HG02885 (cell line): ENCODE results near the gene ALDH3A1.

ENCODE experiments used
- ATAC-seq: cut with Tn5 transposase; IDR thresholded peaks from one replicate; pipeline ENCODE4 v1.9.1; 2021; ENCODE audit warnings: mild to moderate bottlenecking; ENCODE audit not compliant: unreplicated experiment, poor library complexity

Gene ALDH3A1

DNA sequence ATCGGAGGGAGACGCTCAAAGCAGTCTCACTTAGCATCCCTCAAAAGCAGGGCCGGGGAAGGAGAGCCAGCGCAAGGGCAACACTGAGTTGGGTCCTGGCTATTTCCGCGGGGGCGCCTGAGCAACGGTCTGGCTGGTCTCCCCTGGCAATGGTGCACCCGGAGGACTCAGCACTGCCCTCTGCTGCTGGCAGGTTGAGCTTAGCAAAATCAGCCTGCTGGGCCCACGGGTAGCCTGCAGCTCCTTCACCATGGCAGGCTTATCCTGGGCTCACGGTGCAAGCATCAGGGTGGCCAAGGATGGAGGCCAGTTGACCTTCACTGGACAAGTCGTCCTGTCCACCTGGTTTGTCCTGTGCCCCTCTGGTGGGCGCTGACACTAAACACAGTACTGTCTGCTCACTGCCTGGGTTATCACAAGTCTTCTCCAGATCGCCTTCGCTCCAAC is 14.4 kb upstream of the ALDH3A1 start:
- ATAC-seq = no peak

DNA sequence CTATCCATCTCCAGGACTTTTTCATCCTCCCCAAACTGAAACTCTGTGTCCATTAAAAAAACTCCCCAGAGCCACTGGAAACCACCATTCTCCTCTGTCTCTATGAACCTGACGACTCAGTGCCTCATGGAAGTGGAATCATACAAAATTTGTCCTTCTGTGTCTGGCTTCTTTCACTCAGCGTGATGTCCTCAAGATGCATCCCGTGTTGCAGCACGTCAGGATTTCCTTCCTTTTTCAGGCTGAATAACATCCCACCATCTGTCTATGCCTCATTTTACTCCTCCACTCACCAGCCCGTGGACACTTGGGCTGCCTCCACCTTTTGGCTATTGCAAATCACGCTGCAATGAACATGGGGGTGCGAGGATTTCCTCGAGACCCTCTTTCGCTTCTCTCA is 12.6 kb upstream of the ALDH3A1 start:
- ATAC-seq = no peak

DNA sequence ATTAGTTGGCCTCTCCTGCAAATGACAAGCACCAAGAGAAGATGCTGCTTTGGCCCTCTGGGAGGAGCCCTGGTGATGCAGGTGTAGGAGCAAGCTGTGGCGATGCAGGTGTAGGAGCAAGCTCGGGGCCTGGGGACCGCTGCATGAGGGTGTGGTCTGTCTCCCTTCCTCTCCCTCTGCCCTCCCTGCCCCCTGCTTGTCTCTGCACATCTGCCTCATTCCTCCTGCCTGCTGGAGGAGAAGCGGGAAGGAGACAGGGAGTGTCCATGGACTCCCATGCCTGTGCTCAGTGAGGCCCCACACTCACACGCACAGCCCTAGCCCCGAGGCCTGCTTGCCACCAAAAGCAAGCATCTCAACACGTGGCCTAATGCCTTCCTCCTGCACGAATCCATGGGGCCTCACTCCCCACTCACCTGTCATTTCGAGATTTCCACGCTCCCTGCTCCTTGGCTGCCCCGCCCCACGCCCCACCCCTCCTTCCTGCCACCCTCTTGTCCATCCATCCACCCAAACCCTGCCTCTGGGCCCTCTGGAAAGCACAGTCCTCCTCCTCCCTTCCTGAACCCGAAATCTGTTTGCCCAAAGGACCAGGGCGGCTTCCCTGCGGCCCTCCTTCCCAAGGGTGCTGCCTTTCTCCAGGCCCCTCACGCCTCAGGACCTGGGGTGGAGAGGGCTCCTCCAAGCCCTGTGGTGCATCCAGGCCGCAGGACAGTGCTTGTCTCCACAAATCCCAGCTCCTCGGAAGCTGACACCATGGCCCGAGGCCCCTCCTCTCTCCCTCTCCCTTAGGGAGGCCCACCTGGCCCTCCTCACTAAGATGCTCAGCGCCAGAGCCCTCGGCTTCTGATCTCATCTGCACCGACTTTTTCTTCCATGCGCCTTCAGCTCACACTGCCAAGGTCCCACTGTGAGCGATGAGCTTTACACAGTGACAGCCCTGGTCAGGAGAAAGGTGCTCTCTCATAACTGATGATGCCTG is 11.8 kb upstream of the ALDH3A1 start:
- ATAC-seq = no peak

DNA sequence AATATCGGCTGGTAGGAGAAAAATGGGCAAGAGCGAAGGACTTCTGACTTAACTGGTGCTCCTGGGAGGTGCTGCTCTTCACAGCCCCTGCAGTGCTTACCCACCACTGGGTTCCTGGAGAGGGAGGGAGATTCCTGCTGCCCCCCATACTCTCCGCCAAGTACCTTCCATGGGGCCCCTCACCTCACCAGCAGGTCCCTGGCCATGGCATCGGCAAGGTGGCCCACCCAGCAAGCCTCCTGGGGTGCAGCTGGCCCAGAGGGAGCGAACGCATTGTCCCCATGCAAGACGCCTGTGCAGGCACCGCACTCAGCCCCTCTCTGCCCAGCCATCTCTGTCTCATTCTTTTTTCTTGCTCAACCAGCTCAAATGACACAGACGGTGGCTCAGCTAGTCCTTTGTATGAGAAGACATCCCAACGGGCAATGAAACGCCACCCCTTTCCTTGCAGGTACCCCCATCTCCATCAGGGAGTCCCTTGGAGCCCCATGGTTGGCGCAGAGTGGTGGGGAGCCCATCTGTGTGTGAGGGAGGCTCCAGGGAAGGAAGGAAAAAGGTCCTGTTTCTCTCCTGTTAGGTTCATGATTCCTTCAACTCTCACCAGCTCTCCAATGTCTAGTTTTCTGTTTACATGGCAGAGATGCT is 9.6 kb upstream of the ALDH3A1 start:
- ATAC-seq = no peak

DNA sequence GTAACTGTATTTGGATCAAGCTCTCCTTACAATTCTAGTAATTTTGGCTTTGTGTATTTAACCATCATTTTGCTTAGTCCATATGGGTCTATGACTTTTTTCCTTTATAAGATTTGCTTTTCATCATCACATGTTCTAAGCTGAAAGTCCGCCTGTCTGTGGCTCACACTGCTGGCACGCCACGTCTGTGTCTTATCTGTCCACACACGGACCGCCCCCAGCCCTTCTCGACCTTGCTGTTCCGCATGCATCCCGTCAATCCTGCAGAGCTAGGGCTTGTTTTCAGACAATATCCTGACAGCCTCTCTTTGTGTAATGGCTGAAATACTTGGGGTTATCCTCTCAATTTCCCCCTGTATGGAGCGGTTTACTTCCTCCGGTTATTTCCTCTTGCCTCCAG is 8.4 kb upstream of the ALDH3A1 start:
- ATAC-seq = no peak

DNA sequence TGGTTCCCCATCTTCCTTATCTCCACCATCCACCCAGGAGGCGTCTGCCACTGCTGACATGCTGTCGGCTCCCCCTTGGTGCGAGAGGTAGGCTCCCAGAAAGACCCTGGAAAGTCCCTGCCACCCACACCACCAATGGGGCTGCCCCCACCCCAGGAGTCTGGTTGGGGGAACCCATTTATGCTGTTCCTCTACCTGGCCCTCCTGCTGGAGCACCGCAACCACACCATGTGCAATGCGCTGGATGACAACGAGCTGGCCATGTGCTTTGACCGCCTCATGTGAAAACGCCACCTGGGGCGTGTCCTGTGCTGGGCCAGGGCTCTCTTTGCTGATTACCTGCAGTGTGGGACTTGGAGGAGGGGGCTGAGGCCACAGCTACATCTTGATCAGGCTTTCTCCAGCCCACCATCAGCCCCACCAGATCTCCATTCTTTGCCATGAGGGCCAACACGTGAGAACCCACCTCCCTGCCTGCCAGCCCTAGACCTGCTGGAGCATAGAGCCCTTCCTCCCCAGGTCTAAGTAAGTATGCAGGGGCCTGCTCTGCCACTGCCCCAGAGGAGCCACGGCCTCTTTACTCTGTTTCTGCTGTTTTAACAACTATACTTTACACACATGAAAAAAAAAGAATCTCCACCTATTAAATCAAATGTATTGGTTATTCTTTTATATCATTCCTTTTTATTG is 7.9 kb upstream of the ALDH3A1 start:
- ATAC-seq = peak; percentile 50

DNA sequence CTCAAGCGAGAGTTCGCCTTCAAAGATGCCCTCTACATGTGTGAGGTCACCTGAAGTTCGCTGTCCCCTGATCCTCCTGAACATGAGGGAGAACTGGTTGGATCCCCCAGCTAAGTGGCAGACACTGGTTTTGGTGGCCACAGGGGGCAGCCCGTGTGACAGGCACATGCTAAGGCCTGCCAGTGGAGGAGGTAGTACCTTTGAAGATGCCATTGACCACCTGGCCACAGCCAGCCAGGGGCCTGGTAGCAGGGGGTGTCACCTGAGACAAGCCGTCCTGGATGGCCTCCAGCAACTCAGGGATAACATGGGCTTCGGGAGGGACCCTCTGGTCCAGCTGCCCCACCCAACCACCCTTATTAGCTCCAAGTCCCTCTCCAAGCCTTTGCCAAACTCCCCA is 7.3 kb upstream of the ALDH3A1 start:
- ATAC-seq = no peak

DNA sequence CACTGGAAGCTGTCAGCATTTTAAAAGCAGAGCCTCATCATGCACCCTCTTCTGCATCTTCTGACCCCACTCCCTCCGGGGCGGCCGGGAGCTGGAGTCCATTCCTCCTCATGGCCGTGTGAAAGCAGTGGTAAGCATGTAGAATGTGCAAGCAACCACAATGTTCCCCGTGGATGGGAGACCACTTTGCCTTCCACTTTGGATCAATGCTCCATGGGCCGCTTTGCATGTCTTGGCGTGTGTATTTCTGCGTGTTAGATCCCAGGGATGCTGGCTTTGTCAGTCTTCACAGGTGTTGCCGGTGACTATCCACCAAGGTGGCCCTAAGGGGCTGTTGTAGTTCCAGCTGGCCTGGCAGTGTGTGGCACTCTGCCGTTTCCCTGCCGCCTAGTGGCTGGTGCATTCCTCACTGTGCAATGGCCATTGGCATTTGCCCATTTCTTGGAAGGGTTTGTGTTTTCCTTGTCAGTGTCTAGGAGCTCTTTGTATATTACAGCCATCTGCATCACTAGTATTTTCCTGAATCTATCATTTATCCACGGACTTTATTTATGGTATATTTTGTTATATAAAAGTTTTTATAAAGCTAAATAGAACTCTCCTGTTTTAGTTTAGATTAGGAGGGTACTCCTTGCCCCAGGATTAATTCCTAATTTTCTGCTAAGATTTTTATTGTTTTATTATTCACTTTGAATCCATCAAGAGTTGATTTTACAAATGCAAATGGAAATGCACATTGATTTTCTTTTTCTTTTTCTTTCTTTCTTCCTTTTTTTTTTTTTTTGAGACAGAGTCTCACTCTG is 5.8 kb upstream of the ALDH3A1 start:
- no peak for ATAC-seq

DNA sequence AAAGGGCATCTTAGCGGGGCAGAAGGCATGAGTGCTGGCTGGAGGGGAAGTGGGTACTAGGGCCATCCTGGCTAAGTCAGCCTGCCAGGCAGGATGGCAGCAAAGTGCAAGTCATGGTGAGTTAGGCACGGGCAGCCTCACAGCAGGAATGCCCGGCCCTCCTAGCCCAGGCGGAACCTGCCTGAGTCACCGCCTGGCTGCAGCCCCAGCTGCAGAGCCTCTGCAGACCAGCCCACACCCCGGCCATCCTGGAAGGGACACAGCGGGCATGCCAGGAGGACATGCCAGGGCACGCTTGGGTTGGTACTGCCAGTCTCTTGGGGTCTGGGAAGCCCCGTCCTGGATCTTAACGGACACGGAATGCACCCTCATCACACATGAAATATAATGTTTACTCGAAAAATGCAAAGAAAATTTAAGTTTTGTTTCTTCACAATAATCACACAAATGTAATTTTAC is 5.0 kb upstream of the ALDH3A1 start:
- no peak for ATAC-seq

DNA sequence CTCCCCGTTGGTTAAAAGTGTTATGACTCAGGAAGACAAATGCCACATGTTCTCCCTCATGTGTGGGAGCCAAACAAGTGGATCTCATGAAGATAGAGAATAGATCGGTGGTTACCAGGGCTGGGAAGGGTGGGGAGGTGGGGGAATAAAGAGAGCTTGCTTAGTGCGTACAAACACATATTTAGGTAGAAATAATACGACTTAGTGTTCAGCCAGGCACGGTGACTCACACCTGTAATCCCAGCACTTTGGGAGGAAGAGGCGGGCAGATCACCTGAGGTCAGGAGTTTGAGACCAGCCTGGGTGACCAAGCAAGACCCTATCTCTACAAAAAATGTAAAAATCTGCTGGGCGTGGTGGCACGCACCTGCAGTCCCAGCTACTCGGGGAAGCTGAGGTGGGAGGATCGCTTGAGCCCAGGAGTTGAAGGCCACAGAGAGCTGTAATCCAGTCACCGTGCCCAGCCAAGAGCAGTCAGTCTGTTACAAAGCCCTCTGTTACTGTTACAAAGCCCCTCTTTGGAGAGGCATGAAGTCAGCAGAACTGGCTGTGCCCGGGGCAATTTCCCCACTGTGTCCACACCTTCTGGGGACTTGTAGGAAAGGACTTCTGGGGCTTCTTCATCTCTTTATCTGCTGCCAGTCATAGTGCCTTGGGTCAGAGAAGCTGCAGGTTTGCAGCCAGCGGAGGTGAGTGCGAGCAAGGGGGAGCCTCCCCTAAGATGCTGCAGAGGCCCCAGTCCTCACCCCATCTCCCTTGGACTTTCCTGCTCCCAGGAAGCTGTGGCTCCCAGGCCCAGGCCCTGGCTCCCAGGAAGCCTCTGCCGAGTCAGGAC is 4.3 kb upstream of the ALDH3A1 start:
- no peak for ATAC-seq

DNA sequence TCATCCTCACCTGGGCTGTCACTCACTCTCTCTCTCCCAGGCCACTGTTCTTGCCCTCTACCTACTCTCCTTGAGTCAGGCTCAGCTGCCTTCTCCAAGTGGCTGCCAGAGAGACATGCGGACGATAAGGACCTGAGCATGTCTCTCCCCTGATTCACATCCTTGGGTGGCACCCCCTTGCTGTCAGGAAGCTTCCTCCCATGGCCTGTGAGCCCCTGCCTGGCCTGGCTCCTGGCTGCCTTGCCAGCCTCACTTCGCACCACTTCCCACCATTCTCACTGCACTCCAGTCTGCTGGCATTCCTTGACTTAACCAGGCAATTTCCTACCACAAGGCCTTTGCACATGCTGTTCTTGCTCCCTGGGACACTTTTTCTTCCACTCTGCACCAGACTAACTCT is 2.7 kb upstream of the ALDH3A1 start:
- ATAC-seq = no peak

DNA sequence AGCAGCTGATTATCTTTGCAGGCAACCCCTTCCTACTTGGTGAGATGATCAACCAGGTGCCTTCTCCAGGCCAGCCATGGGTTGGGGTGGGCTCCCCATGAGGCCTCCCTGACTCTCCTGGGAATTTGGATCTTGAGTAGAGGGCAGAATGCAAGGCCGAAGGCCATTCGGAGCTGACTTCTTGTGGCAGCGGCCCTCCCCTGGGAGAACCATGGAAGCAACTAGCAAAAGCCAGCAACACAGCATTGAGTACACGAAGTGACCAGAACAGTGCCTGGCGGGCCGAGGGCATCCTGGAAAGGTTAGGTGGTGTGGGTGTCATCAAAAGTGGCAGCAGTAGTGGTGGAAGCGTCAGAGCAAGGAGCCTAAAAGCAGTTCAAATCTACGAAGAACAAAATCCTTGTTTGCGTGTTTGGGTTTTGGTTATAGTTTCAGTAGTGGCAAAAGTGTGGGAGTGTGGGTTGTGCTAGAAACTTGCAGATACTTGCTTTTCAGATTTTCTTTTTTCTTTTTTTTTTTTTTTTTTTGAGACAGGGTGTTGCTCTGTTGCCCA is 2.0 kb upstream of the ALDH3A1 start:
- no peak for ATAC-seq

DNA sequence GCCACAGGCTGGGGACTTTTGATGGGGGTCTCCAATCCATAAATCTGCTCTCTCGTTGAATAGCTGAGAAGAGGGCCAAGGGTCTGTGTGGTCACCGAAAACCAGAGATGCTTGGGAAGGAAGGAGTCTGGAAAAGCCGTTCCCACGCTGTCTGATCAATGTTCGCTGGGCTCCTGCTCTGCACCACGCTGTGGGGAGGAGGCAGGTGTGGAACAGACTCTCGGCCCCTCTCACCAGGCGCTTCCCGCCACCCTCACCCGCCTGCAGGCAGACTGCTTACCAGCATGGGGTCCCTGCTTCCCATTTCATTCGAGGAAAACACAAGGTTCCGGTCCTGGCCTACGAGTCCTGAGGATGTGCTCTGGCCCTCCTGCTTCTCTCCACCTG is 702 bp upstream of the ALDH3A1 start:
- ATAC-seq = no peak

DNA sequence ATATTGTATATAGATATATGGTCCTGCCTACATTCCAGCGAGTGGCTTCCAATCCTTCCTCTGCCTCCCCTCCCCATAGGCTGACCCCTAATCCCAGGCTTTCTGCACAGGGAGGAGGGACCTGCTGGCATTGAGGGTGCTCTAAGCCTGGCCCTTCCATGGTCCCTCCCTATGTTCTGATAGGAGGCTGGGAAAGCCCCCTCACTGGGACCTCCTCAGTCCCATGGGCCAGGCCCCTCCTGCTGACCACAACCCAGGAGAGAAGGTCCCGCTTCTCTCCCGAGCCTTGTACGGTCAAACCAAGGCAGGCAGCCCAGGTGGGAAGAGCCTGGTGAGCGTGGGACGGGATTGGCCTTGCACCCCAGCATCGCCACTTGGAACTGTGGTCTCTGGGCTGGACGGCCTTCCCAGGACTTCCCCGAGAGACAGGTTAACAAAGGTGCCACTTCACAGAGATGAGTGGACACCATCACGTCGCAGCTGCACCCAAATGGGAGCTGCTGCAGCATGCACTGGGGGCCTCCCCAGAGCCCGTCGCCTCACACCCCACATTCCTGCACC is 859 bp downstream of the ALDH3A1 start:
- no peak for ATAC-seq

DNA sequence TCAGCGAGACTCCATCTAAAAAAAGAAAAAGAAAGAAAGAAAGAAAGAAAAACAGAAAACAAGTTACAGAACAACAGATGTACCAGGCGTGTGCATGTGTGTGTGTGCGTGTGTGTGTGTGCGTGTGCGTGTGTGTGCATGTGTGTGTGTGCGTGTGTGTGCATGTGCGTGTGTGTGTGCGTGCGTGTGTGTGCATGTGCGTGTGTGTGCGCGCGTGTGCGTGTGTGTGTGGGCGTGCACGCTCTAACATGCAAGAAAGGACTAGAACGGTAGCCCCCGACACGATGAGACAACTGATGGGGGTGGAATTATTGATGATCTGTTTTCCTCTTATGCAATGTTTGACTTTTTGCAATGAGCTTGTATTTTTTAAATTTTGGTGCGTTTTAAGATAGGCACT is 1.6 kb downstream of the ALDH3A1 start:
- no peak for ATAC-seq

DNA sequence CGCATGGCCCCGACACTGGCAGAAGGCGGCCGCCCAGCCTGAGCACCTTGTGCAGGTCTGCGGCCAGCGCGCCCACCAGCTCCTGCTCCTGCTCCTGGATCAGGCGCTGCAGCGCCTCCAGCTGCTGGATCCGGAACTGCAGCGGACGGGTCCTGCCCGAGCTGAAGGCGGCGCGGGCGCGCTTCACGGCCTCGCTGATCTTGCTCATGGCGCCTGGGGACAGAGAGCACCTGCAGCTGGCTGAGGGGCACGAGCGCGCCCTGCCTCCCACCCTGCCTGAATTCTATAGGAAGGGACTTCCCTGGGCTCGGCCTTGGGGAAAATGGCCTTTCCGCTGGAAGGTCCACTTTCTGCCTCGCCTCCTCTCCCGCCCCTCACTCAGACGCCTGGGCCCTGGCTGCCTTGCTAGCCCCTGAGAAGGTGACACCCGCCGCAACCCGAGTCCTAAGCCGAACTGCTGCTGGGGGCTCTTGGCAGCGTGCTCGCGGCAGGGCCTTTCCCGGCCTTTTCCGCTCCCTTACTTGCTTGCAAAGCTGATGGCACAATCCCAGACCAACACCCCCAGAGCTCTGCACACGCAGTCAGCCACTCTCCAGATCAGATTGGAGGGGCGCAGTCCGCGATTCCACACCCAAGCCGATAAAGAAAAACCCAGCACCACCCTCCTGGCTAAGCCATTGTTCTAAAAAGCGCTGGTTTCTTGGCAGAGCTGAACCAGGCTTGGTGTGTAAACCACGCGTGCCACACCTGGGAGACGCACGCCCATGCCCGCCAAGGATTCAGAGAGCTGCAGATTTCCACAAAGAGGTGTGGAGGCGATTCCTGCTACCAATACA is 3.0 kb downstream of the ALDH3A1 start:
- ATAC-seq = peak; percentile 80

DNA sequence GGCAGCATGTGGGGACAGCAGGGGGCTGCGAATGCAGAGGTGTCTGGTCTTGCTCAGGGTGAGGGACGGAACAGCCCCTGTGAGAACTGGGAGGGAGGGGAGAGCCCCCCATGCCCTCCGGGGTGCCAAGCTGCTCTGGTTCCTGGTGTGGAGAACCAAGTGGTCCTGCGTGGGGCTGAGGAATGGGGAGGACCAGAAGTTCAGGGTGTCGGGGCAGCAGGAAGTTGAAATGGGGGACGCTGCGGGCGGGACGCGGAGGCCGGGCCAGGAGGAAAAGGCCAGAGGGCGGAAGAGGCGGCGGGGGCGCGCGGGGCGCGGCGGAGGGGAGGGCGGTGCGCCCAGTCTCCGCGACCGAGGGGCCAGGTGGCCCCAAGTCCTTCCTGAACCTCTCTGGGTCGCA is 3.6 kb downstream of the ALDH3A1 start:
- ATAC-seq = peak; percentile 19
